Uterus (tissue), 4 donors: Measurements from ENCODE around the gene USP21. TPM values are rescaled to one million over a fixed set of nuclear protein-coding genes. Genes with fewer than 3 reads are reported as not detected.

ENCODE experiments used
- DNase-seq, 2 donors: peaks; one replicate each; pipeline ENCODE4 v3.0.0-alpha.2; 2019 to 2020
- H3K27ac ChIP-seq, 2 donors: fragments of 200-600 bp; sonication (generic); 1 replicate in 1 of 2; 2 replicates in 1 of 2; pipeline ENCODE4 v1.5.1; 2016 to 2018
- H3K27me3 ChIP-seq, 2 donors: fragments of 200-600 bp; sonication (generic); one replicate each; pipeline ENCODE4 v1.5.1; 2018 to 2019; ENCODE audit warnings: control low read depth in 1 of 2
- H3K36me3 ChIP-seq, 2 donors: fragments of 200-600 bp; sonication (generic); one replicate each; pipeline ENCODE4 v1.5.1; 2019; ENCODE audit warnings: control low read depth in 1 of 2
- H3K4me1 ChIP-seq, 2 donors: fragments of 200-600 bp; sonication (generic); one replicate each; pipeline ENCODE4 v1.5.1; 2018 to 2019; ENCODE audit warnings: control low read depth in 1 of 2
- H3K4me3 ChIP-seq, 2 donors: fragments of 200-600 bp; sonication (generic); 1 replicate in 1 of 2; 2 replicates in 1 of 2; pipeline ENCODE4 v1.5.1; 2018 to 2019; ENCODE audit warnings: mild to moderate bottlenecking in 1 of 2
- H3K9me3 ChIP-seq, 2 donors: fragments of 200-600 bp; sonication (generic); one replicate each; pipeline ENCODE4 v1.5.1; 2019; ENCODE audit warnings: control low read depth in 1 of 2
- CTCF ChIP-seq, 4 experiments: fragments of 200-600 bp in 2 of 4; fragments of 450-650 bp in 2 of 4; sonication (generic) in 2 of 4; IDR thresholded peaks; one replicate each; pipeline ENCODE4 v1.5.1; 2016 to 2019; ENCODE audit warnings: antibody characterized with exemption in 4 of 4, mild to moderate bottlenecking in 2 of 4, moderate library complexity in 1 of 4
- POLR2A ChIP-seq, 2 donors: fragments of 450-650 bp; IDR thresholded peaks; one replicate each; pipeline ENCODE4 v1.6.1; 2016; ENCODE audit warnings: antibody characterized with exemption in 2 of 2, mild to moderate bottlenecking in 1 of 2, moderate library complexity in 1 of 2
- intact Hi-C: fragments of 100-400 bp; cut with DNase I; formaldehyde crosslinking; loops from one replicate; pipeline ENCODE4 v1.15.1; 2023; ENCODE audit warnings: low total_unique reads
- total RNA-seq, 4 donors: library from RNA; depleted of rRNA in 3 of 4; stranded (reverse); fragments of >200 nt in 3 of 4; gene quantifications; one replicate each; pipeline versions ENCODE4 v1.1.0 to v1.2.4, GENCODE V29; 2014 to 2023
- donor health status: DM: yes; HTN: yes; CAD: no.

The USP21 gene
- total RNA-seq, 4 donors from 2014 or later: 4.1 to 38.1 (median 29.9) TPM

DNA sequence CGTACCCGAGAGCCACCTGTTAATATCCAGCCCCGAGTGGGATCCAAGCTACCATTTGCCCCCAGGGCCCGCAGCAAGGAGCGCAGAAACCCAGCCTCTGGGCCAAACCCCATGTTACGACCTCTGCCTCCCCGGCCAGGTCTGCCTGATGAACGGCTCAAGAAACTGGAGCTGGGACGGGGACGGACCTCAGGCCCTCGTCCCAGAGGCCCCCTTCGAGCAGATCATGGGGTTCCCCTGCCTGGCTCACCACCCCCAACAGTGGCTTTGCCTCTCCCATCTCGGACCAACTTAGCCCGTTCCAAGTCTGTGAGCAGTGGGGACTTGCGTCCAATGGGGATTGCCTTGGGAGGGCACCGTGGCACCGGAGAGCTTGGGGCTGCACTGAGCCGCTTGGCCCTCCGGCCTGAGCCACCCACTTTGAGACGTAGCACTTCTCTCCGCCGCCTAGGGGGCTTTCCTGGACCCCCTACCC is 1.4 kb downstream of the USP21 start:
- peaks cover 0 to 4% of the 10 kb centered on the region in 2 donors for H3K4me1 ChIP-seq
- no peaks in the 10 kb centered on the region for H3K36me3 ChIP-seq
- no peak overlapping the region for H3K27ac ChIP-seq
- H3K4me3 ChIP-seq: no peak overlapping the region
- no peak for DNase-seq
- intact Hi-C loops: no loop called here
- TF ChIP-seq POLR2A (IDR thresholded peaks at IDR 0.05) (no peak), CTCF (IDR thresholded peaks at IDR 0.05) (no peak)
- no peaks in the 10 kb centered on the region for H3K9me3 ChIP-seq
- H3K27me3 ChIP-seq: no peaks in the 10 kb centered on the region

DNA sequence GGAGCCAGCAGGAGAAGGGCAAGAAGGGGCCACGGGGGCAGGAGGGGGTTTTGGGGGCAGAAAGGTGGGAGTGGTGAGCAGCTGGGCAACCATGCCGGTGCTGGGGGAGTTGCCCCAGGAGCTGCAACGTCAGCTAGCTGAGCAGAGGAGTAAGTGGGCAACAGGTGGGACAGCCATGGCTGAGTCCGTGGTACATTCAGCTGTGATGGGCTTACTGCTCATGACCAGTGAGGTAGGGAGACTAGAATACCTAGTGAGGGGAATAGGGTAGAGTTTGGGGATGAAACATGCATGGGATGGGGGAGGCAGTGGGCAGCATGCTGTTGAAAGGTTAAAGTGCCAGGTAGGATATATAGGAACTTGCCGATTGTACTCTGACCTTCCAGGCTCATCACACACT is 2.4 kb downstream of the USP21 start:
- no peak for TF ChIP-seq POLR2A (IDR thresholded peaks at IDR 0.05)
- no peak for TF ChIP-seq CTCF (IDR thresholded peaks at IDR 0.05)
- H3K9me3 ChIP-seq: no peaks in the 10 kb centered on the region
- H3K36me3 ChIP-seq: no peaks in the 10 kb centered on the region
- H3K4me1 ChIP-seq: peaks cover 0 to 4% of the 10 kb centered on the region in 2 donors
- H3K27ac ChIP-seq: no peak overlapping the region
- DNase-seq: no peak
- intact Hi-C loops: no loop called here
- no peak overlapping the region for H3K4me3 ChIP-seq
- H3K27me3 ChIP-seq: no peaks in the 10 kb centered on the region

DNA sequence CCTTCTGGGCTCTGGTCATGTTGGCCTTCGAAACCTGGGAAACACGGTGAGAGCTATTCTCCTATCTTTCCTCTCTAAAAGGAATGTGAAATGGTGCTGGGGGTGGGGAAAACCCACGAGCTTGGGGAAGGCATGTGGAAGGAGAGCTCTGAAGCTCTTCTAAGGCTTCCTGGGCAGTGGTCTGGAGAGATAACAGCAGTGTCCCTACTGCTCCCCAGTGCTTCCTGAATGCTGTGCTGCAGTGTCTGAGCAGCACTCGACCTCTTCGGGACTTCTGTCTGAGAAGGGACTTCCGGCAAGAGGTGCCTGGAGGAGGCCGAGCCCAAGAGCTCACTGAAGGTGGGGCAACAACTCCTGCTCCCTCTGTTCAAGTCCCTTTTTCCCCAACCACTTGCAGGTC is 2.8 kb downstream of the USP21 start:
- Histone ChIP-seq H3K9me3 (no peaks in the 10 kb centered on the region), H3K27me3 (no peaks in the 10 kb centered on the region), H3K36me3 (no peaks in the 10 kb centered on the region), H3K4me3 (no peak overlapping the region), H3K27ac (no peak overlapping the region), H3K4me1 (peaks cover 0 to 4% of the 10 kb centered on the region in 2 donors)
- intact Hi-C loops: no loop called here
- no peak for DNase-seq
- TF ChIP-seq CTCF (IDR thresholded peaks at IDR 0.05) (no peak), POLR2A (IDR thresholded peaks at IDR 0.05) (no peak)

DNA sequence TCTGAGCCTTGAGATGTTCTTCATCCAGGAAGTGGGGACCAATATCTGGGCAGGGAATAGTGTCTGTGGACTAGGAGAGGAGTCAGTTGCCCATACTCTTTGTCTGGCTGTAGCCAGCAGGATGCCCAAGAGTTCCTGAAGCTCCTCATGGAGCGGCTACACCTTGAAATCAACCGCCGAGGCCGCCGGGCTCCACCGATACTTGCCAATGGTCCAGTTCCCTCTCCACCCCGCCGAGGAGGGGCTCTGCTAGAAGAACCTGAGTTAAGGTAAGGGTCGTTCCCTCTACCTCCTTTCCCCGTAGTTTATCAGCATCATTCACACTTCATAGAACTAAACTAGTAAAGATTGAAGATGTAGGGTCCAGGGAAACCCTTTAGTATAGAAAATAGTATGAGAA is 3.5 kb downstream of the USP21 start:
- TF ChIP-seq POLR2A (IDR thresholded peaks at IDR 0.05) (no peak), CTCF (IDR thresholded peaks at IDR 0.05) (no peak)
- Histone ChIP-seq H3K36me3 (no peaks in the 10 kb centered on the region), H3K4me1 (peaks cover 0 to 6% of the 10 kb centered on the region in 2 donors), H3K9me3 (no peaks in the 10 kb centered on the region), H3K27me3 (no peaks in the 10 kb centered on the region), H3K4me3 (no peak overlapping the region), H3K27ac (no peak overlapping the region)
- intact Hi-C loops: no loop called here
- DNase-seq: no peak

GRCh38 chr1:161163793-161164192 is 4.5 kb downstream of the USP21 start:
- Histone ChIP-seq H3K27ac (no peak overlapping the region), H3K27me3 (no peaks in the 10 kb centered on the region), H3K4me1 (peaks cover 0 to 8% of the 10 kb centered on the region in 2 donors), H3K36me3 (no peaks in the 10 kb centered on the region), H3K4me3 (no peak overlapping the region), H3K9me3 (no peaks in the 10 kb centered on the region)
- intact Hi-C loops: no loop called here
- DNase-seq: no peak
- TF ChIP-seq CTCF (IDR thresholded peaks at IDR 0.05) (no peak), POLR2A (IDR thresholded peaks at IDR 0.05) (no peak)
